Lung (tissue), 12 donors: ENCODE measurements around the gene JUN. TPM values are rescaled to one million over a fixed set of nuclear protein-coding genes. Genes with fewer than 3 reads are reported as not detected.

Experiments
- ATAC-seq: fragments of 200-7000 bp; cut with Tn5 transposase; one replicate; pipeline ENCODE4 v1.9.1; 2020; ENCODE audit warnings: moderate number of reproducible peaks; ENCODE audit not compliant: insufficient read depth, low FRiP score
- DNase-seq, 3 donors: peaks; one replicate each; pipeline ENCODE4 v3.0.0-alpha.2; 2013 to 2017
- H3K27ac ChIP-seq, 2 donors: one replicate each; pipeline ENCODE4 v1.5.1; 2013; ENCODE audit warnings: mild to moderate bottlenecking in 2 of 2, moderate library complexity in 2 of 2, control low read depth in 1 of 2, inconsistent platforms in 1 of 2, low read depth in 1 of 2, low read length in 1 of 2
- H3K27me3 ChIP-seq, 3 donors: one replicate each; pipeline ENCODE4 v1.5.1; 2013; ENCODE audit warnings: low read length in 2 of 3; ENCODE audit not compliant: control insufficient read depth in 3 of 3, insufficient read depth in 3 of 3
- H3K36me3 ChIP-seq, 4 donors: one replicate each; pipeline ENCODE4 v1.5.1; 2013; ENCODE audit warnings: low read length in 4 of 4, mild to moderate bottlenecking in 1 of 4, moderate library complexity in 1 of 4; ENCODE audit not compliant: control insufficient read depth in 4 of 4, insufficient read depth in 4 of 4
- H3K4me1 ChIP-seq, 5 donors: one replicate each; pipeline ENCODE4 v1.5.1; 2013; ENCODE audit warnings: low read length in 5 of 5, mild to moderate bottlenecking in 2 of 5, moderate library complexity in 1 of 5; ENCODE audit not compliant: control insufficient read depth in 5 of 5, insufficient read depth in 5 of 5
- H3K4me3 ChIP-seq: one replicate; pipeline ENCODE4 v1.5.1; 2013; ENCODE audit warnings: mild to moderate bottlenecking, control low read depth, moderate library complexity
- H3K9ac ChIP-seq, 2 donors: one replicate each; pipeline ENCODE4 v1.5.1; 2013; ENCODE audit warnings: low read length in 2 of 2, control low read depth in 1 of 2; ENCODE audit not compliant: insufficient read depth in 1 of 2
- H3K9me3 ChIP-seq, 4 donors: one replicate each; pipeline ENCODE4 v1.5.1; 2013; ENCODE audit warnings: low read length in 3 of 4, mild to moderate bottlenecking in 1 of 4, moderate library complexity in 1 of 4; ENCODE audit not compliant: control insufficient read depth in 4 of 4, insufficient read depth in 3 of 4
- WGBS, 2 donors: extraction: QIAGEN DNeasy Blood & Tissue Kit; methylation state at CpG; one replicate each; pipeline ENCODE4 v1.1.7; 2013; 5-methylcytosine and 5-hydroxymethylcytosine counted together
- polyA plus RNA-seq, 2 donors: library from polyadenylated mRNA; stranded (reverse); fragments of 200-250 nt; gene quantifications; one replicate each; pipeline ENCODE4 v1.2.1, GENCODE V29; 2013
- total RNA-seq, 2 donors: library from RNA; depleted of rRNA in 1 of 2; stranded (reverse); fragments of >200 nt in 1 of 2; gene quantifications; one replicate each; pipeline ENCODE4 v1.2.1, GENCODE V29; 2014 to 2021
- TF ChIP-seq, protein P1 (sequence below): IDR thresholded peaks from 2 replicates; pipeline ENCODE4 v1.5.1; 2012; ENCODE audit warnings: mild to moderate bottlenecking; ENCODE audit errors: control extremely low read depth, extremely low read depth
- donor health status: control.
- donor health status: control.
- donor health status: Bipolar disorder and iron deficiency.
- donor health status: healthy.
- donor health status: DM: yes; HTN: yes; CAD: no.

Gene JUN
- total and polyA plus RNA-seq, 4 donors = 78.1 to 584 (median 142) TPM

DNA sequence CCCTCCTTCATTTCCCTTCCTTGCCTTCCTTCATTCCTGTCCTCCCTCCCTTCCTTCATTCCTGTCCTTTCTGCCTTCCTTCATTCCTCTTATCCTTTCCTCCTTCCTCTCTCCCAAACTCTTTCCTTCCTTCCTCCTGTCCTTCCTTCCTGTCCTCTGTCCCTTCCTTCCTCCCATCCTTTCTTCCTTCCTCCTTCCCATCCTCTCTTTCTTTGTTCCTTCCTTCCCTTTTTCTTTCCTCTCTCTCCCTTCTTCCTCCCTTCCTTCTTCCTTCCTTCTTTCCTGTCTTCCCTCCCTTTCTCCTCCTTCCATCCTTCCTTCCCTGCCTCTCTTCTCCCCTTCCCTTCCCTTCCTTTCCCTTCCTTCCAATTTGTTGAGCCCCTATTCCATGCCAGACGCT, 15.8 kb upstream of the JUN start:
- peaks cover 0 to 2% (median 0%) of the 10 kb centered on the region in 5 donors for H3K4me1 ChIP-seq
- H3K9ac ChIP-seq = no peak overlapping the region
- no peak overlapping the region for H3K27ac ChIP-seq
- ATAC-seq = no peak
- H3K27me3 ChIP-seq = no peaks in the 10 kb centered on the region
- TF ChIP-seq, protein P1, sequence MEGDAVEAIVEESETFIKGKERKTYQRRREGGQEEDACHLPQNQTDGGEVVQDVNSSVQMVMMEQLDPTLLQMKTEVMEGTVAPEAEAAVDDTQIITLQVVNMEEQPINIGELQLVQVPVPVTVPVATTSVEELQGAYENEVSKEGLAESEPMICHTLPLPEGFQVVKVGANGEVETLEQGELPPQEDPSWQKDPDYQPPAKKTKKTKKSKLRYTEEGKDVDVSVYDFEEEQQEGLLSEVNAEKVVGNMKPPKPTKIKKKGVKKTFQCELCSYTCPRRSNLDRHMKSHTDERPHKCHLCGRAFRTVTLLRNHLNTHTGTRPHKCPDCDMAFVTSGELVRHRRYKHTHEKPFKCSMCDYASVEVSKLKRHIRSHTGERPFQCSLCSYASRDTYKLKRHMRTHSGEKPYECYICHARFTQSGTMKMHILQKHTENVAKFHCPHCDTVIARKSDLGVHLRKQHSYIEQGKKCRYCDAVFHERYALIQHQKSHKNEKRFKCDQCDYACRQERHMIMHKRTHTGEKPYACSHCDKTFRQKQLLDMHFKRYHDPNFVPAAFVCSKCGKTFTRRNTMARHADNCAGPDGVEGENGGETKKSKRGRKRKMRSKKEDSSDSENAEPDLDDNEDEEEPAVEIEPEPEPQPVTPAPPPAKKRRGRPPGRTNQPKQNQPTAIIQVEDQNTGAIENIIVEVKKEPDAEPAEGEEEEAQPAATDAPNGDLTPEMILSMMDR = no peak
- no peaks in the 10 kb centered on the region for H3K36me3 ChIP-seq
- no peaks in the 10 kb centered on the region for H3K9me3 ChIP-seq
- no peak overlapping the region for H3K4me3 ChIP-seq
- WGBS, 2 donors = 88 to 97% methylated on average over 1 of the region's 1 CpG
- no peak for DNase-seq

DNA sequence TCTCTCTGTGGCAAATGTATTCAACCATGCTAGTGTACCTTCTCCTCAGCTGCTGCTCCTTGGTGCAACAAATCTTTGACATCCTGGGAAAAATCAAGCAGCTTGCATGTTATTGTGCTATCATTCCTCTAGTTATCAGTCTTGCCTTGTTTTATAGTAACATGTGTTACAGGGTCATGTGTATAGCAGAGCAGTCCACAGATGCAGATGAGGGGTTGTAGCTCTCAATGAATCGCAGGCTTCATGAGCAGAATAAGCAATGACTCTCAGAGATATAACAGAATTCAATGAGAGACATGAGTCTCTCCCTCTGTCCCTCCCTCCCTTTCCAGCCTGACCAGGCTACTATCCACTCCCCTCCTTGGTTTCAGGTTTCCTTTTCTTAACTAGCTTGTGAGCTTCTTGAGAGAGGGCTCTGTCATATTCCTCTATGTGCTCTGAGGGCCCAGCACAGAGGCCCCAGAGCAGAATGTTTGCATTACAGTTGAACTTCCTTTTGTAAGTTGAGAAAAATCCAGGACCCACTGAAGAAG, 15.1 kb upstream of the JUN start:
- H3K4me3 ChIP-seq = no peak overlapping the region
- TF ChIP-seq, protein P1 = no peak
- H3K4me1 ChIP-seq = peaks cover 0 to 2% (median 0%) of the 10 kb centered on the region in 5 donors
- no peak overlapping the region for H3K27ac ChIP-seq
- no peaks in the 10 kb centered on the region for H3K36me3 ChIP-seq
- H3K27me3 ChIP-seq = no peaks in the 10 kb centered on the region
- DNase-seq = no peak
- no peak overlapping the region for H3K9ac ChIP-seq
- 97 to 98% methylated on average over 1 of the region's 1 CpG for WGBS, 2 donors
- H3K9me3 ChIP-seq = no peaks in the 10 kb centered on the region
- ATAC-seq = no peak

DNA sequence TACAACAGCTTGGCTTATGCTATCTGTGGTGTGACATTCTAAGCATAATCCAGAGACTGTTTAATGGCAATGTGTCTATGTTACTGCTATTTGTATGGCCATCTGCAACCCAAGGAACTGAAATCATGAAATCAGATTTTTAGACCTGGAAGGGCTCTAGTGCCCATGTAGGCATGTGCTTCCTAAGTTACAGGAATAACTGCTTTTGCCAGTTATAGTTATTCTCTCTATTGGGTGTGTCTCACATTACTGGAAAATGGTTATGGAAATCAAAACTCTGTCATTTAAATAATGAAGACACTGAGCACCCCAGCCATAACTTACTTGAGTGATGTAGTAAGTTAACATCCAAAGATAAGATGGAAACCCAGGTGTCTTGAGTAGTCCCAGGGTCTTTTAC, 12.6 kb upstream of the JUN start:
- H3K27ac ChIP-seq = no peak overlapping the region
- H3K36me3 ChIP-seq = no peaks in the 10 kb centered on the region
- H3K4me3 ChIP-seq = no peak overlapping the region
- TF ChIP-seq, protein P1 = no peak
- H3K27me3 ChIP-seq = no peaks in the 10 kb centered on the region
- H3K9me3 ChIP-seq = no peaks in the 10 kb centered on the region
- ATAC-seq = no peak
- no peak for DNase-seq
- H3K4me1 ChIP-seq = peaks cover 0 to 2% (median 0%) of the 10 kb centered on the region in 5 donors
- H3K9ac ChIP-seq = no peak overlapping the region

DNA sequence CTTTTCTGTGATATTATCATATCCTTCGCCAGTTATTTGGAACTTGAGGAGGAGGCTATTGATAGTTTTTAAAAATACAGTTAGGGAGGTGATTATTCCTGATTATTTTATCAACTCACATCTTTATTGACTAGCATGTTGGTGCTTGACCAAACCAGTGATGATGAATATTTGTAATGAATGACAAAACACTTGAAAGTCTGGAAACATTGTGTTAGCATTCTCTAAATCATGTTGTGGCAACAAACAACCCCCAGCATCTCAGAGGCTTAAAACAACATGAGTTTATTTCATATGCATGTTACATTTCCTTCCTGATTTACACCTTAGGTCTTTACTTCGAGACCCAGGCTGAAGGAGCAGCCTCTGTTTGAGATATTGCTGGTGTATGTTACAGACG, 10.7 kb upstream of the JUN start:
- Histone ChIP-seq H3K27ac (no peak overlapping the region), H3K9ac (no peak overlapping the region), H3K27me3 (no peaks in the 10 kb centered on the region), H3K4me1 (peaks cover 0 to 2% (median 0%) of the 10 kb centered on the region in 5 donors), H3K4me3 (no peak overlapping the region), H3K36me3 (no peaks in the 10 kb centered on the region), H3K9me3 (no peaks in the 10 kb centered on the region)
- 92% methylated on average over 3 of the region's 3 CpGs for WGBS, 2 donors
- TF ChIP-seq, protein P1 = no peak
- DNase-seq = no peak
- no peak for ATAC-seq
